Fibroblast of the aortic adventitia (primary cell): ENCODE results near the gene DNAJC15. TPM values are rescaled to one million over a fixed set of nuclear protein-coding genes. Genes with fewer than 3 reads are reported as not detected.

Source experiments
- DNase-seq: peaks from one replicate; pipeline ENCODE4 v3.0.0-alpha.2; 2010; ENCODE audit warnings: low read depth
- H3K4me3 ChIP-seq: 2 replicates; pipeline ENCODE4 v1.5.1; 2011; ENCODE audit warnings: low read depth, mild to moderate bottlenecking, control low read depth, low read length, moderate library complexity
- CTCF ChIP-seq: IDR thresholded peaks from 2 replicates; pipeline ENCODE4 v1.5.1; 2011; ENCODE audit warnings: mild to moderate bottlenecking, low read length, control low read depth, inconsistent platforms; ENCODE audit not compliant: insufficient read depth
- total RNA-seq: library from RNA; depleted of rRNA; stranded (reverse); fragments of >200 nt; gene quantifications from 2 replicates; pipeline ENCODE4 v1.2.3, GENCODE V29; 2012; ENCODE audit warnings: low replicate concordance

Gene DNAJC15
- total RNA-seq, 1 donor = 18.7 TPM

GRCh38 chr13:43134868-43135267 is 111.5 kb downstream of the DNAJC15 start:
- DNase-seq = no peak
- no peak for TF ChIP-seq CTCF

GRCh38 chr13:43135516-43135915 is 112.1 kb downstream of the DNAJC15 start:
- H3K4me3 ChIP-seq = no peak overlapping the region
- no peak for TF ChIP-seq CTCF
- no peak for DNase-seq

More at GRCh38 chr13:43134868-43135267, 111.5 kb downstream of the DNAJC15 start:
- H3K4me3 ChIP-seq = no peak overlapping the region

GRCh38 chr13:43136920-43137575 is 113.7 kb downstream of the DNAJC15 start:
- no peak for DNase-seq
- H3K4me3 ChIP-seq = no peak overlapping the region
- no peak for TF ChIP-seq CTCF

GRCh38 chr13:43139211-43139610 is 115.8 kb downstream of the DNAJC15 start:
- no peak for TF ChIP-seq CTCF
- H3K4me3 ChIP-seq = no peak overlapping the region
- no peak for DNase-seq

GRCh38 chr13:43139921-43140320 is 116.5 kb downstream of the DNAJC15 start:
- TF ChIP-seq CTCF = no peak
- H3K4me3 ChIP-seq = no peak overlapping the region
- no peak for DNase-seq

- no peak for DNase-seq
- TF ChIP-seq CTCF = no peak
- no peak overlapping the region for H3K4me3 ChIP-seq
These were observed 117.6 kb downstream of the DNAJC15 start for GRCh38 chr13:43140985-43141384.

- H3K4me3 ChIP-seq = no peak overlapping the region
- DNase-seq = no peak
- no peak for TF ChIP-seq CTCF
These were observed 118.3 kb downstream of the DNAJC15 start for GRCh38 chr13:43141685-43142084.
